ENCODE data around the gene KCNC3.

KCNC3 gene

DNA sequence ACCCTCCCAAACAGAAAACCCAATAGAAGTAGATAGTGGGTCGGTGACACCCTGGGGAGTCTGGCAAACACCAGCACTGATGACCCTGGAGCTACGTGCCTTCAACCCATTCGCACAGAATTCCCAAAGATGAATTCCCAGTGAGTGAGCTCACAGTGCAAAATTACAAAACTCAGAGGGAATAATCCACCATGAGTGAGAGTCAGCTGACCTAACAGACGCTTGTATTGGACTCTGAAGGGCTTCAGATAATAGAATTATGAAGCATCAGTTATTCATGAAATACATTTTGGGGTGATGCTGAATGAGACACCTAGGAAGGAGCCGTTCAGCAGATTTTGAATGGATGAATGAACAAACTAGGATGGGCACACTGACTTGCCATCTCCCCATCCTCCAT lies 40.2 kb downstream of the KCNC3 start:
- TF ChIP-seq EZH2phosphoT487 (IDR thresholded peaks at IDR 0.05; ENCODE audit: borderline replicate concordance) (no peak), CTCF (conservative IDR thresholded peaks at IDR 0.05; ENCODE audit: low read length) (no peak)
- H3K27me3 ChIP-seq (ENCODE audit: insufficient read depth, low read length, poor library complexity, severe bottlenecking) = no peaks in the 10 kb centered on the region
- no peaks in the 10 kb centered on the region for H3K79me2 ChIP-seq (ENCODE audit: insufficient read depth, low read length)

GRCh38 chr19:50287331-50287730 lies 41.8 kb downstream of the KCNC3 start:
- Histone ChIP-seq H3K9ac (ENCODE audit: low read depth, low read length, poor library complexity, severe bottlenecking) (no peak overlapping the region), H3K79me2 (ENCODE audit: insufficient read depth, low read length) (no peaks in the 10 kb centered on the region), H3K4me2 (ENCODE audit: low read depth, low read length, poor library complexity, severe bottlenecking) (no peak overlapping the region), H3K4me1 (ENCODE audit: insufficient read depth, low read length, poor library complexity, severe bottlenecking) (no peaks in the 10 kb centered on the region), H3K27me3 (ENCODE audit: insufficient read depth, low read length, poor library complexity, severe bottlenecking) (no peaks in the 10 kb centered on the region), H3K9me2 (replicated peaks; ENCODE audit: low read depth, low read length) (no peaks in the 10 kb centered on the region), H4K20me1 (ENCODE audit: insufficient read depth, low read length, poor library complexity, severe bottlenecking) (no peaks in the 10 kb centered on the region), H3K36me3 (ENCODE audit: insufficient read depth, low read length) (no peaks in the 10 kb centered on the region), H3F3A (ENCODE audit: low read depth) (no peaks in the 10 kb centered on the region), H3K9me3 (ENCODE audit: insufficient read depth, low read depth, low read length) (peaks cover 9% of the 10 kb centered on the region; the same call in 1 of the 2 replicates), H3K4me3 (ENCODE audit: low read length, poor library complexity, severe bottlenecking) (no peak overlapping the region), H2AFZ (ENCODE audit: low read length) (no peak overlapping the region)
- no peak for TF ChIP-seq EZH2phosphoT487 (IDR thresholded peaks at IDR 0.05; ENCODE audit: borderline replicate concordance)
- no peak for TF ChIP-seq CTCF (conservative IDR thresholded peaks at IDR 0.05; ENCODE audit: low read length)

More for the DNA sequence above, 40.2 kb downstream of the KCNC3 start:
- Histone ChIP-seq H3K4me1 (ENCODE audit: insufficient read depth, low read length, poor library complexity, severe bottlenecking) (no peaks in the 10 kb centered on the region), H3K4me3 (ENCODE audit: low read length, poor library complexity, severe bottlenecking) (no peak overlapping the region), H3K4me2 (ENCODE audit: low read depth, low read length, poor library complexity, severe bottlenecking) (no peak overlapping the region), H3K36me3 (ENCODE audit: insufficient read depth, low read length) (no peaks in the 10 kb centered on the region), H4K20me1 (ENCODE audit: insufficient read depth, low read length, poor library complexity, severe bottlenecking) (no peaks in the 10 kb centered on the region), H3K9me3 (ENCODE audit: insufficient read depth, low read depth, low read length) (peaks cover 9% of the 10 kb centered on the region; the same call in 1 of the 2 replicates), H3K9ac (ENCODE audit: low read depth, low read length, poor library complexity, severe bottlenecking) (no peak overlapping the region), H2AFZ (ENCODE audit: low read length) (no peak overlapping the region), H3K9me2 (replicated peaks; ENCODE audit: low read depth, low read length) (no peaks in the 10 kb centered on the region), H3F3A (ENCODE audit: low read depth) (no peaks in the 10 kb centered on the region)

DNA sequence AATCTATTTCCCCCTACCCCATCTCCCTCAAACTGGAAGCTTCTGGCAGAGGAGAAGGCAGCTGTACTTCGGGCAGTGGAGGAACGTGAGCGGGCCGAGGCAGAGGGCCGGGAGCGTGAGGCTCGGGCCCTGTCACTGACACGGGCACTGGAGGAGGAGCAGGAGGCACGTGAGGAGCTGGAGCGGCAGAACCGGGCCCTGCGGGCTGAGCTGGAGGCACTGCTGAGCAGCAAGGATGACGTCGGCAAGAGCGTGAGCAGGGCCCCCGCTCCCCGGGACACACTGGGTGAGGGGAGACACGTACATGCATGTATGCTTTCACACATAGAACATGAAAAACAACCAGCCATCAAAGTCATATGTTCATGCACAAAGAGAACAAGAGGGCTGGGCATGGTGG lies 42.7 kb downstream of the KCNC3 start:
- Histone ChIP-seq H3K36me3 (ENCODE audit: insufficient read depth, low read length) (no peaks in the 10 kb centered on the region), H3K9ac (ENCODE audit: low read depth, low read length, poor library complexity, severe bottlenecking) (no peak overlapping the region), H3K27me3 (ENCODE audit: insufficient read depth, low read length, poor library complexity, severe bottlenecking) (no peaks in the 10 kb centered on the region), H4K20me1 (ENCODE audit: insufficient read depth, low read length, poor library complexity, severe bottlenecking) (no peaks in the 10 kb centered on the region), H3F3A (ENCODE audit: low read depth) (no peaks in the 10 kb centered on the region), H3K9me3 (ENCODE audit: insufficient read depth, low read depth, low read length) (peaks cover 9% of the 10 kb centered on the region; the same call in 1 of the 2 replicates), H3K4me1 (ENCODE audit: insufficient read depth, low read length, poor library complexity, severe bottlenecking) (no peaks in the 10 kb centered on the region), H2AFZ (ENCODE audit: low read length) (no peak overlapping the region), H3K79me2 (ENCODE audit: insufficient read depth, low read length) (no peaks in the 10 kb centered on the region), H3K9me2 (replicated peaks; ENCODE audit: low read depth, low read length) (no peaks in the 10 kb centered on the region), H3K4me2 (ENCODE audit: low read depth, low read length, poor library complexity, severe bottlenecking) (no peak overlapping the region), H3K4me3 (ENCODE audit: low read length, poor library complexity, severe bottlenecking) (no peak overlapping the region)
- TF ChIP-seq CTCF (conservative IDR thresholded peaks at IDR 0.05; ENCODE audit: low read length) (no peak), EZH2phosphoT487 (IDR thresholded peaks at IDR 0.05; ENCODE audit: borderline replicate concordance) (no peak)

Measured in Loucy (cell line).